B cell (primary cell): Measurements from ENCODE around the gene SLC4A5.

ENCODE experiments used
- CTCF ChIP-seq: fragments of 200-600 bp; IDR thresholded peaks from one replicate; pipeline ENCODE4 v1.8.0; 2022; ENCODE audit warnings: antibody characterized with exemption, mild to moderate bottlenecking
- EZH2 ChIP-seq: IDR thresholded peaks from 2 replicates; pipeline ENCODE4 v1.6.1; 2012; ENCODE audit warnings: borderline replicate concordance, low read depth, mild to moderate bottlenecking, moderate library complexity, low read length; ENCODE audit not compliant: insufficient read depth, poor library complexity, severe bottlenecking

GRCh38 chr2:74259733-74260132 lies 83.5 kb downstream of the SLC4A5 start:
- no peak for TF ChIP-seq CTCF
- no peak for TF ChIP-seq EZH2
